Liver (tissue), 9 donors: ENCODE measurements around the gene ZNF79. TPM values are rescaled to one million over a fixed set of nuclear protein-coding genes. Genes with fewer than 3 reads are reported as not detected.

ENCODE experiments used
- DNase-seq: peaks from one replicate; pipeline ENCODE4 v3.0.0-alpha.2; 2017; ENCODE audit warnings: low spot score
- H3K27ac ChIP-seq, 2 donors: one replicate each; pipeline ENCODE4 v1.7.0; 2013; ENCODE audit warnings: inconsistent platforms in 2 of 2, low read length in 2 of 2, control low read depth in 1 of 2, low read depth in 1 of 2, mild to moderate bottlenecking in 1 of 2
- H3K27me3 ChIP-seq, 4 donors: one replicate each; pipeline versions ENCODE4 v1.6.1 to v1.7.0; 2013; ENCODE audit warnings: low read length in 3 of 4, inconsistent platforms in 1 of 4, mild to moderate bottlenecking in 1 of 4, moderate library complexity in 1 of 4; ENCODE audit not compliant: control insufficient read depth in 4 of 4, insufficient read depth in 4 of 4
- H3K36me3 ChIP-seq, 4 donors: one replicate each; pipeline versions ENCODE4 v1.6.1 to v1.7.0; 2013; ENCODE audit warnings: low read length in 3 of 4, mild to moderate bottlenecking in 3 of 4, low read depth in 1 of 4, moderate library complexity in 1 of 4; ENCODE audit not compliant: control insufficient read depth in 4 of 4, insufficient read depth in 3 of 4
- H3K4me1 ChIP-seq, 4 donors: one replicate each; pipeline versions ENCODE4 v1.6.1 to v1.7.0; 2013; ENCODE audit warnings: low read length in 3 of 4, mild to moderate bottlenecking in 3 of 4, moderate library complexity in 1 of 4; ENCODE audit not compliant: control insufficient read depth in 4 of 4, insufficient read depth in 4 of 4
- H3K4me3 ChIP-seq, 3 donors: one replicate each; pipeline versions ENCODE4 v1.6.1 to v1.7.0; 2013; ENCODE audit warnings: low read length in 3 of 3, control low read depth in 1 of 3, low read depth in 1 of 3, mild to moderate bottlenecking in 1 of 3
- H3K9ac ChIP-seq, 2 donors: one replicate each; pipeline ENCODE4 v1.7.0; 2013; ENCODE audit warnings: low read length in 2 of 2, mild to moderate bottlenecking in 2 of 2, moderate library complexity in 2 of 2, control low read depth in 1 of 2, low read depth in 1 of 2
- H3K9me3 ChIP-seq, 4 donors: one replicate each; pipeline versions ENCODE4 v1.6.1 to v1.7.0; 2013; ENCODE audit warnings: low read length in 3 of 4; ENCODE audit not compliant: control insufficient read depth in 4 of 4
- ATF3 ChIP-seq: IDR thresholded peaks from 2 replicates; pipeline ENCODE4 v1.6.1; 2016; ENCODE audit warnings: antibody characterized with exemption
- CTCF ChIP-seq: fragments of 150-350 bp; IDR thresholded peaks from 2 replicates; pipeline ENCODE4 v1.5.1; 2017; ENCODE audit warnings: improper control_type of control experiment, low read depth, low read length; ENCODE audit not compliant: missing input control
- FOXA1 ChIP-seq: IDR thresholded peaks from 2 replicates; pipeline ENCODE4 v1.6.1; 2016; ENCODE audit warnings: antibody characterized with exemption
- FOXA2 ChIP-seq: IDR thresholded peaks from 2 replicates; pipeline ENCODE4 v1.6.1; 2016; ENCODE audit warnings: antibody characterized with exemption
- GABPA ChIP-seq, 2 donors: IDR thresholded peaks in 1 of 2; conservative IDR thresholded peaks in 1 of 2; 2 replicates each; pipeline ENCODE4 v1.6.1; 2016; ENCODE audit warnings: antibody characterized with exemption in 2 of 2, mild to moderate bottlenecking in 1 of 2, moderate library complexity in 1 of 2
- HNF4A ChIP-seq, 2 donors: conservative IDR thresholded peaks; 2 replicates each; pipeline ENCODE4 v1.6.1; 2016; ENCODE audit warnings: antibody characterized with exemption in 2 of 2, mild to moderate bottlenecking in 2 of 2
- HNF4G ChIP-seq: IDR thresholded peaks from 2 replicates; pipeline ENCODE4 v1.6.1; 2016; ENCODE audit warnings: antibody characterized with exemption
- JUND ChIP-seq, 2 donors: IDR thresholded peaks; 2 replicates each; pipeline ENCODE4 v1.6.1; 2016; ENCODE audit warnings: antibody characterized with exemption in 2 of 2
- MAX ChIP-seq: IDR thresholded peaks from 2 replicates; pipeline ENCODE4 v1.6.1; 2016; ENCODE audit warnings: antibody characterized with exemption
- NR2F2 ChIP-seq: IDR thresholded peaks from 2 replicates; pipeline ENCODE4 v1.6.1; 2016; ENCODE audit warnings: antibody characterized with exemption
- RAD21 ChIP-seq, 2 donors: IDR thresholded peaks; 2 replicates each; pipeline ENCODE4 v1.6.1; 2016; ENCODE audit warnings: antibody characterized with exemption in 2 of 2, mild to moderate bottlenecking in 2 of 2
- REST ChIP-seq: IDR thresholded peaks from 2 replicates; pipeline ENCODE4 v1.6.1; 2016; ENCODE audit warnings: antibody characterized with exemption, mild to moderate bottlenecking
- RXRA ChIP-seq, 2 donors: IDR thresholded peaks; 2 replicates each; pipeline ENCODE4 v1.6.1; 2017 to 2018; ENCODE audit warnings: antibody characterized with exemption in 2 of 2, mild to moderate bottlenecking in 1 of 2
- SP1 ChIP-seq: IDR thresholded peaks from 2 replicates; pipeline ENCODE4 v1.6.1; 2018; ENCODE audit warnings: antibody characterized with exemption, mild to moderate bottlenecking
- TAF1 ChIP-seq: conservative IDR thresholded peaks from 2 replicates; pipeline ENCODE4 v1.6.1; 2016; ENCODE audit warnings: antibody characterized with exemption, mild to moderate bottlenecking
- YY1 ChIP-seq: IDR thresholded peaks from 2 replicates; pipeline ENCODE4 v1.6.1; 2016; ENCODE audit warnings: antibody characterized with exemption, mild to moderate bottlenecking
- ZBTB33 ChIP-seq: IDR thresholded peaks from 2 replicates; pipeline ENCODE4 v1.6.1; 2016; ENCODE audit warnings: antibody characterized with exemption
- WGBS: extraction: QIAGEN DNeasy Blood & Tissue Kit; methylation state at CpG from one replicate; pipeline ENCODE4 v1.1.7; 2013; 5-methylcytosine and 5-hydroxymethylcytosine counted together
- polyA plus RNA-seq, 2 donors: library from polyadenylated mRNA; stranded (reverse) in 1 of 2; unstranded in 1 of 2; fragments of 200-250 nt in 1 of 2; fragments of >200 nt in 1 of 2; fragmentation: Nextera tagmentation in 1 of 2; extraction: Ambion mirVana in 1 of 2; gene quantifications; one replicate each; pipeline versions ENCODE4 v1.2.1 to v1.2.3, GENCODE V29; 2013 to 2015
- total RNA-seq, 2 donors: library from RNA; depleted of rRNA; stranded (reverse); fragments of >200 nt; gene quantifications; one replicate each; pipeline ENCODE4 v1.2.3, GENCODE V29; 2014
- donor health status: healthy.
- donor health status: healthy.
- donor health status: healthy.
- donor health status: healthy.
- donor health status: healthy.

ZNF79 gene
- total and polyA plus RNA-seq, 4 donors, result 2.2 to 6.9 (median 4.2) TPM

GRCh38 chr9:127398715-127399400 is 25.3 kb upstream of the ZNF79 start:
- Histone ChIP-seq H3K9me3 (no peaks in the 10 kb centered on the region), H3K9ac (no peak overlapping the region), H3K27me3 (no peaks in the 10 kb centered on the region), H3K27ac (no peak overlapping the region), H3K4me3 (no peak overlapping the region), H3K4me1 (peaks cover 2 to 21% (median 17%) of the 10 kb centered on the region in 4 donors), H3K36me3 (peaks cover 0 to 12% (median 3%) of the 10 kb centered on the region in 4 donors)
- 87% methylated on average over 13 of the region's 13 CpGs for WGBS
- TF ChIP-seq SP1 (no peak), RXRA (IDR thresholded peaks at IDR 0.05) (no peak), YY1 (no peak), HNF4A (conservative IDR thresholded peaks at IDR 0.05) (no peak), CTCF (no peak), MAX (no peak), TAF1 (no peak), GABPA (IDR thresholded peaks at IDR 0.05 in 1 of 2, conservative IDR thresholded peaks at IDR 0.05 in 1 of 2) (no peak), JUND (IDR thresholded peaks at IDR 0.05) (no peak), NR2F2 (no peak), ATF3 (no peak), FOXA1 (no peak), HNF4G (no peak), RAD21 (IDR thresholded peaks at IDR 0.05) (no peak), FOXA2 (no peak), ZBTB33 (no peak)
- DNase-seq, result no peak

- Histone ChIP-seq H3K4me3 (no peak overlapping the region), H3K4me1 (peaks cover 2 to 21% (median 17%) of the 10 kb centered on the region in 4 donors), H3K27ac (no peak overlapping the region), H3K9ac (no peak overlapping the region), H3K9me3 (no peaks in the 10 kb centered on the region), H3K36me3 (peaks cover 2 to 19% (median 7%) of the 10 kb centered on the region in 4 donors), H3K27me3 (no peaks in the 10 kb centered on the region)
- TF ChIP-seq ATF3, result no peak
- TF ChIP-seq JUND (IDR thresholded peaks at IDR 0.05), result no peak
- TF ChIP-seq ZBTB33, result no peak
- TF ChIP-seq HNF4A (conservative IDR thresholded peaks at IDR 0.05), result no peak
- TF ChIP-seq MAX, result no peak
- no peak for TF ChIP-seq HNF4G
- no peak for TF ChIP-seq GABPA (IDR thresholded peaks at IDR 0.05 in 1 of 2, conservative IDR thresholded peaks at IDR 0.05 in 1 of 2)
- no peak for TF ChIP-seq FOXA2
- no peak for TF ChIP-seq REST
- TF ChIP-seq NR2F2, result no peak
- no peak for TF ChIP-seq FOXA1
- no peak for DNase-seq
- WGBS, result 97% methylated on average over 14 of the region's 14 CpGs
Observed at GRCh38 chr9:127399736-127400269, 24.4 kb upstream of the ZNF79 start.
